ENCODE data around the gene COL10A1.

Gene COL10A1

GRCh38 chr6:116126032-116126431, at the start of gene COL10A1:
Gene COL10A1, minus strand, starts transcription at chr6:116126132. Its CDS starts 640 bp downstream, at chr6:116125492.
- no peak for DNase-seq

- DNase-seq: no peak
Observed at GRCh38 chr6:116175344-116175743, 49.4 kb upstream of the COL10A1 start.

- DNase-seq: no peak
Observed at GRCh38 chr6:116173928-116174327, 48.0 kb upstream of the COL10A1 start.

GRCh38 chr6:116170358-116171057, 44.6 kb upstream of the COL10A1 start:
- DNase-seq: no peak

GRCh38 chr6:116169880-116170279, 43.9 kb upstream of the COL10A1 start:
- DNase-seq: no peak

- DNase-seq: no peak
Observed at GRCh38 chr6:116168148-116168547, 42.2 kb upstream of the COL10A1 start.

GRCh38 chr6:116166369-116166768, 40.4 kb upstream of the COL10A1 start:
- no peak for DNase-seq

- DNase-seq: no peak
Observed at GRCh38 chr6:116165596-116165995, 39.7 kb upstream of the COL10A1 start.

GRCh38 chr6:116159782-116160524, 34.0 kb upstream of the COL10A1 start:
- DNase-seq: no peak

- DNase-seq: no peak
Observed at GRCh38 chr6:116158641-116159040, 32.7 kb upstream of the COL10A1 start.

GRCh38 chr6:116157391-116157790, 31.5 kb upstream of the COL10A1 start:
- DNase-seq: no peak

- DNase-seq: no peak
Observed at GRCh38 chr6:116156405-116157326, 30.7 kb upstream of the COL10A1 start.

GRCh38 chr6:116154887-116155286, 29.0 kb upstream of the COL10A1 start:
- DNase-seq: no peak

- DNase-seq: no peak
Observed at GRCh38 chr6:116152620-116153019, 26.7 kb upstream of the COL10A1 start.

- no peak for DNase-seq
Observed at GRCh38 chr6:116145803-116146675, 20.1 kb upstream of the COL10A1 start.

GRCh38 chr6:116144605-116145004, 18.7 kb upstream of the COL10A1 start:
- DNase-seq: no peak

- DNase-seq: no peak
Observed at GRCh38 chr6:116139917-116140316, 14.0 kb upstream of the COL10A1 start.

GRCh38 chr6:116136933-116137340, 11.0 kb upstream of the COL10A1 start:
- DNase-seq: no peak

- no peak for DNase-seq
Observed at GRCh38 chr6:116136373-116136772, 10.4 kb upstream of the COL10A1 start.

GRCh38 chr6:116133453-116133852, 7.5 kb upstream of the COL10A1 start:
- DNase-seq: no peak

Data from amygdala (tissue), 56 donors.